ENCODE data around the gene SETD2.
A peak's percentile ranks its signal among the peaks of the same experiment; 100 is the strongest.

Gene SETD2

DNA sequence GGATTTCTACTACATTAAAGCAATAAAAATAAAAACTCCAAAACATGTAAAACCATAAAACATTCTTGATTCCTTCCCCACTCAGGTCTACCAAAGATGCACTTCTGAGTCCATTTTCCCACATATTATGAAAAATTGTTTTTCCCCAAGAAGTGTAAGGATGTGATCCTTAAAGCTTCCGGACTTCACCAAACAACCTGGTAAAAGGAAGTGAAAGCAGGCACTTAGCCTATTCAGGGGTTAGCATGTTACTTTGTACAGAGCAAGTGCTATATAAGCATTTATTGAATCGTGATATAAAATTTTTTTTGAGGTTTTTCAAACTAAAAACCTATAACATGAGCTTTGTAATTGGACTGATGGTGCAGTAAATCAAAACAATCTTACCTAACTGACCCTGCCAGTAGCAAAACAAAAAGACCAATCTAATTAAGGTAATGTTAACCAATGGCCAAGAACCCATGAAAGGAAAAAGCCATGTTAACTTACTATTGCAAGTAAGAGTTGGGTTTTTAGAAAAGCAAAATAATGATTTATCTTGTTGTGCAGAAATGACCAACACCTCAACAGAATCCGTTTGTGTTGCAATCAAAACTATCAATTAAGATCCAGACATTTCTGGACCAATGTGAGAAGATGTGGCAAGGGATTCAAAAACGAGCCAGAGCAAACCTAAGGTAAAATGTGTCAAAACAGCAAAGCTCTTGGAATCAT lies 1.8 kb downstream of the SETD2 start:
- no peak for TF ChIP-seq CTCF (IDR thresholded peaks at IDR 0.05; ENCODE audit: extremely low read depth, missing control alignments)
- DNase-seq (ENCODE audit: low spot score) = peak; percentile 34

DNA sequence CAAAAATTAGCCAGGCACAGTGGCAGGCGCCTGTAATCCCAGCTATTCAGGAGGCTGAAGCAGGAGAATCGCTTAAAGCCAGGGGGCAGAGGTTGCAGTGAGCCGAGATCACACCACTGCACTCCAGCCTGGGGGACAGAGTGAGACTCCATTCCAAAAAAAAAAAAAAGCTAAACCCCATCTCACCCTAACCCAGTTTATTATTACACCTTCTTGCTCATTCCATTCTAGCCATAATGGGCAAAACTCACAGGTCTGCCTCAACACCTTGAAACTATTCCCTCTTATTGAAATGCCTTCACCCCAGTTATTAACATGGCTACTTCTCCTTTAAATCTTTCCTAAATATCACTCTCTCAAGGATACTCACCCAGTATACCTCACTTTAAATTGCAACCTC lies 4.1 kb downstream of the SETD2 start:
- no peak for DNase-seq (ENCODE audit: low spot score)
- no peak for TF ChIP-seq CTCF (IDR thresholded peaks at IDR 0.05; ENCODE audit: extremely low read depth, missing control alignments)

DNA sequence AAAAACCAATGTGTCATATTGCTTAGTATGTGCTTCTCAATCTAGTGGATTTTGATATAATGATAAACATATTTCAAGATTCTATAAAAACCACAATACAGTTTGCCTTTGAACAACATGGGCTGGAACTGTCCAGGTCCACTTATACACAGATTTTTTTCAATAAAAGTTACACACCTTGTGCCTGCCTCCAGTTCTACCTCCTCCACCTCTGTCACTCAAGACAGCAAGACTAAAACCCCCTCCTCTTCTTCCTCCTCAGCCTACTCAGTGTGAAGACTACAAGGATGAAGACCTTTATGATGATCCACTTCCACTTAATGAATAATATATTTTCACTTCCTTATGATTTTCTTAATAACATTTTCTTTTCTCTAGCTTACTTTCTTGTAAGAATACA lies 5.7 kb downstream of the SETD2 start:
- no peak for TF ChIP-seq CTCF (IDR thresholded peaks at IDR 0.05; ENCODE audit: extremely low read depth, missing control alignments)
- no peak for DNase-seq (ENCODE audit: low spot score)

GRCh38 chr3:47156396-47156795 lies 7.5 kb downstream of the SETD2 start:
- no peak for TF ChIP-seq CTCF (IDR thresholded peaks at IDR 0.05; ENCODE audit: extremely low read depth, missing control alignments)
- no peak for DNase-seq (ENCODE audit: low spot score)

DNA sequence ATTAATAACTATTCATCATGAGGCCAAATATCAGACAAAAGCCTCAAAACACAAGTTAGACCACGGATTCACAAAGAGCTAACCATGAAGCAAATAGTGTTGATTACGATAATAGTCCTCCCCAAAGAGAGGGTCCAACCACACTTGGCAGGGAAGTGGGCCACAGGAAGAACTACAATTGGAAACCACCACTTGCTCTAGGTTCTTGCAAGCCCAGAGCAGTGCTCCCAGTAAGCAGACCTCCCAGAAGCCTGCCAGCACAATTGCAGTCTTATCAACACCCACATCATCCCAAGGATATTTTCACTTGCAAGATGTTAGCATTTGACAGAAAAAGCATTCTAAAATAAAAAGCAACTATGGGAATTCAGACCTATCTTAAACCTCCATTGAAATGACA lies 11.3 kb downstream of the SETD2 start:
- no peak for TF ChIP-seq CTCF (IDR thresholded peaks at IDR 0.05; ENCODE audit: extremely low read depth, missing control alignments)
- DNase-seq (ENCODE audit: low spot score) = no peak

GRCh38 chr3:47151836-47152235 lies 12.1 kb downstream of the SETD2 start:
- TF ChIP-seq CTCF (IDR thresholded peaks at IDR 0.05; ENCODE audit: extremely low read depth, missing control alignments) = no peak
- no peak for DNase-seq (ENCODE audit: low spot score)

- TF ChIP-seq CTCF (IDR thresholded peaks at IDR 0.05; ENCODE audit: extremely low read depth, missing control alignments) = no peak
- DNase-seq (ENCODE audit: low spot score) = no peak
Observed at GRCh38 chr3:47149339-47149933, 14.5 kb downstream of the SETD2 start.
